Activated CD4-positive, alpha-beta memory T cell treated with anti-CD3 and anti-CD28 coated beads for 36 hours (primary cell): ENCODE measurements around the gene SH3PXD2B. TPM values are rescaled to one million over a fixed set of nuclear protein-coding genes. Genes with fewer than 3 reads are reported as not detected.
A peak's percentile ranks its signal among the peaks of the same experiment; 100 is the strongest.
"Not testable (repeated sequence)": the region's sequence is repeated elsewhere in the genome, so short reads cannot be mapped to it uniquely, and the experiment has no call there.

Experiments used
- CTCF ChIA-PET: fragments of 350-600 bp; sonication (Branson Sonifier 250); formaldehyde crosslinking; loops from one replicate; lab custom pipeline; 2021; ENCODE audit warnings: antibody characterized with exemption, inconsistent platforms; lab: Charles Lee
- POLR2A ChIA-PET: fragments of 350-600 bp; sonication (Branson Sonifier 250); formaldehyde crosslinking; loops from one replicate; lab custom pipeline; 2021; ENCODE audit warnings: antibody characterized with exemption; lab: Charles Lee
- DNase-seq: peaks from one replicate; pipeline ENCODE4 v3.0.0-alpha.2; 2020
- H3K27ac Mint-ChIP-seq: one replicate; pipeline ENCODE4 v1.8.0; 2021; ENCODE audit warnings: mixed read lengths
- H3K27me3 Mint-ChIP-seq: one replicate; pipeline ENCODE4 v1.8.0; 2021; ENCODE audit warnings: mixed read lengths
- H3K36me3 Mint-ChIP-seq: one replicate; pipeline ENCODE4 v1.8.0; 2021; ENCODE audit warnings: mixed read lengths
- H3K4me1 Mint-ChIP-seq: one replicate; pipeline ENCODE4 v1.8.0; 2021; ENCODE audit warnings: low read depth, mixed read lengths
- H3K4me3 Mint-ChIP-seq: one replicate; pipeline ENCODE4 v1.8.0; 2021; ENCODE audit warnings: mild to moderate bottlenecking, mixed read lengths
- H3K9me3 Mint-ChIP-seq: one replicate; pipeline ENCODE4 v1.8.0; 2021; ENCODE audit warnings: mixed read lengths
- intact Hi-C: fragments of 100-400 bp; cut with micrococcal nuclease; formaldehyde crosslinking; loops from one replicate; pipeline ENCODE4 v1.15.1; 2023
- total RNA-seq, 2 experiments: library from RNA; stranded (reverse); gene quantifications; one replicate each; pipeline ENCODE4 v1.2.3, GENCODE V29; 2021

SH3PXD2B gene
- total RNA-seq, 2 experiments from 2014 or later, result 0.99 to 1.1 TPM

- intact Hi-C loops, result loop anchor here (1.0 kb wide), 1 partner anchor 50 kb away; no protein-coding TSS in a partner anchor
- DNase-seq, result peak; percentile 81
- Mint-ChIP-seq H3K4me1 (peaks cover 11% of the 10 kb centered on the region), H3K9me3 (no peaks in the 10 kb centered on the region), H3K4me3 (no peak overlapping the region), H3K27ac (peak overlapping the region; percentile 78), H3K36me3 (no peaks in the 10 kb centered on the region), H3K27me3 (no peaks in the 10 kb centered on the region)
- ChIA-PET POLR2A (interaction anchor here (0.5 kb wide), 1 partner anchor 58 kb away, joined by 6 read pairs; no protein-coding TSS in a partner anchor), CTCF (interaction anchor here (1.8 kb wide), 1 partner anchor 8 kb away, joined by 13 read pairs; no protein-coding TSS in a partner anchor)
Measured at GRCh38 chr5:172361566-172362238, 92.6 kb downstream of the SH3PXD2B start.

DNA sequence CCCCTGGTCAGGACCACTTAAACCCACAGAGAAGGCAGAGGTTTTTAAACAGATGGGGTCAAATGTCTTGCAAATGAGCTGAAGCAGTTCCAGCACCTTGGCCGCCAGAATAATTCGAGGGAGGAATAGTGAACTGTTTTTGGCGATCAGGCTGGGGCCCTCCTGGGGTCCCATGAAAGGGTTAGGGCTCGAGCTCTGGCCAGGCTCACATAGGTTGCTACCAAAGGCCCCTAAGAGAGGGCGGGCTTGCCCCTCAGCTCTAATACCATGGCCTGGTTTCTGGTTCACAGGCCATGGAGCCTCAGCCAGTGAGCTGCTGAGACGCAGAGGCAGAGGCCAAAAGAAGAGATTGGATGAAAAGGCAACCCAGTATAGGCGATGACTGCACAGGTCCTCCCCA, 96.0 kb downstream of the SH3PXD2B start:
- POLR2A ChIA-PET, result no interaction called here
- Mint-ChIP-seq H3K4me3 (no peak overlapping the region), H3K4me1 (peaks cover 8% of the 10 kb centered on the region), H3K9me3 (no peaks in the 10 kb centered on the region), H3K27ac (no peak overlapping the region), H3K27me3 (no peaks in the 10 kb centered on the region), H3K36me3 (no peaks in the 10 kb centered on the region)
- intact Hi-C loops, result no loop called here
- CTCF ChIA-PET, result interaction anchor here (0.9 kb wide), 1 partner anchor 25 kb away, joined by 3 read pairs; no protein-coding TSS in a partner anchor
- no peak for DNase-seq

DNA sequence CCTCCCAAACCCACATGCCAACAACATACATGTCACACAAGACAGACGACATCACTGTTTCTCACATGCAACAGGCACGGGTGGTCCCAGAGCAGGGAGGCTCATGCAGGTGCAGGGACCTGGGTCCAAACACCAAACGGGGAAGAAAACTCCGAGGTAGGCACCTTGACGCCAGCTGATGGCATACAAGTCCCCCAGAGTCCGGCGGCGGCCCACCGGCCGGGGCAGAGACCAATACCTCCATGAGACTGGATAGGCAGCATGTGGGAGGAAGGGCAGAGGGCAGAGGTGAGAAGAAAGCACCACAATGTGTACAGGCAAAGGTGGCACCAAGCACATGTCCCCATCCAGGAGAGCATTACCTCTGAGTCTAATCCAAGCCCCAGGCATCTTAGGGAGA, 97.8 kb downstream of the SH3PXD2B start:
- no peak for DNase-seq
- no peak overlapping the region for H3K4me3 Mint-ChIP-seq
- ChIA-PET CTCF (no interaction called here), POLR2A (no interaction called here)
- no peak overlapping the region for H3K27ac Mint-ChIP-seq
- no peaks in the 10 kb centered on the region for H3K36me3 Mint-ChIP-seq
- intact Hi-C loops, result no loop called here
- no peaks in the 10 kb centered on the region for H3K9me3 Mint-ChIP-seq
- no peaks in the 10 kb centered on the region for H3K27me3 Mint-ChIP-seq
- peaks cover 3% of the 10 kb centered on the region for H3K4me1 Mint-ChIP-seq

- ChIA-PET CTCF (no interaction called here), POLR2A (no interaction called here)
- intact Hi-C loops, result no loop called here
Measured at GRCh38 chr5:172356047-172356446, 98.3 kb downstream of the SH3PXD2B start.

GRCh38 chr5:172353846-172354245, 100.5 kb downstream of the SH3PXD2B start:
- intact Hi-C loops, result no loop called here
- DNase-seq, result no peak
- Mint-ChIP-seq H3K4me1 (no peaks in the 10 kb centered on the region), H3K4me3 (no peak overlapping the region), H3K9me3 (no peaks in the 10 kb centered on the region), H3K27ac (no peak overlapping the region), H3K27me3 (no peaks in the 10 kb centered on the region), H3K36me3 (no peaks in the 10 kb centered on the region)
- ChIA-PET CTCF (no interaction called here), POLR2A (no interaction called here)

More at GRCh38 chr5:172356047-172356446, 98.3 kb downstream of the SH3PXD2B start:
- Mint-ChIP-seq H3K36me3 (no peaks in the 10 kb centered on the region), H3K4me3 (no peak overlapping the region), H3K27me3 (no peaks in the 10 kb centered on the region), H3K4me1 (no peaks in the 10 kb centered on the region), H3K27ac (no peak overlapping the region), H3K9me3 (no peaks in the 10 kb centered on the region)
- DNase-seq, result no peak

- ChIA-PET POLR2A (no interaction called here), CTCF (no interaction called here)
- H3K36me3 Mint-ChIP-seq, result no peaks in the 10 kb centered on the region
- H3K4me3 Mint-ChIP-seq, result no peak overlapping the region
- H3K27me3 Mint-ChIP-seq, result no peaks in the 10 kb centered on the region
- no peaks in the 10 kb centered on the region for H3K9me3 Mint-ChIP-seq
- DNase-seq, result no peak
- intact Hi-C loops, result no loop called here
- H3K27ac Mint-ChIP-seq, result no peak overlapping the region
- no peaks in the 10 kb centered on the region for H3K4me1 Mint-ChIP-seq
Measured at GRCh38 chr5:172353271-172353812, 101.0 kb downstream of the SH3PXD2B start.

- CTCF ChIA-PET, result not testable (repeated sequence)
Measured at GRCh38 chr5:172352526-172352925, 101.8 kb downstream of the SH3PXD2B start.

GRCh38 chr5:172351240-172351778, 103.0 kb downstream of the SH3PXD2B start:
- no peak overlapping the region for H3K4me3 Mint-ChIP-seq
- CTCF ChIA-PET, result interaction anchor here (1.5 kb wide), 1 partner anchor 58 kb away, joined by 3 read pairs; no protein-coding TSS in a partner anchor
- H3K9me3 Mint-ChIP-seq, result no peaks in the 10 kb centered on the region
- no peaks in the 10 kb centered on the region for H3K4me1 Mint-ChIP-seq
- no peaks in the 10 kb centered on the region for H3K27me3 Mint-ChIP-seq
- DNase-seq, result no peak
- intact Hi-C loops, result no loop called here
- POLR2A ChIA-PET, result no interaction called here
- no peak overlapping the region for H3K27ac Mint-ChIP-seq
- H3K36me3 Mint-ChIP-seq, result no peaks in the 10 kb centered on the region

More at GRCh38 chr5:172352526-172352925, 101.8 kb downstream of the SH3PXD2B start:
- H3K4me3 Mint-ChIP-seq, intact Hi-C loops, H3K27me3 Mint-ChIP-seq, H3K27ac Mint-ChIP-seq, H3K4me1 Mint-ChIP-seq, POLR2A ChIA-PET, H3K9me3 Mint-ChIP-seq, H3K36me3 Mint-ChIP-seq, DNase-seq: not testable (repeated sequence)

DNA sequence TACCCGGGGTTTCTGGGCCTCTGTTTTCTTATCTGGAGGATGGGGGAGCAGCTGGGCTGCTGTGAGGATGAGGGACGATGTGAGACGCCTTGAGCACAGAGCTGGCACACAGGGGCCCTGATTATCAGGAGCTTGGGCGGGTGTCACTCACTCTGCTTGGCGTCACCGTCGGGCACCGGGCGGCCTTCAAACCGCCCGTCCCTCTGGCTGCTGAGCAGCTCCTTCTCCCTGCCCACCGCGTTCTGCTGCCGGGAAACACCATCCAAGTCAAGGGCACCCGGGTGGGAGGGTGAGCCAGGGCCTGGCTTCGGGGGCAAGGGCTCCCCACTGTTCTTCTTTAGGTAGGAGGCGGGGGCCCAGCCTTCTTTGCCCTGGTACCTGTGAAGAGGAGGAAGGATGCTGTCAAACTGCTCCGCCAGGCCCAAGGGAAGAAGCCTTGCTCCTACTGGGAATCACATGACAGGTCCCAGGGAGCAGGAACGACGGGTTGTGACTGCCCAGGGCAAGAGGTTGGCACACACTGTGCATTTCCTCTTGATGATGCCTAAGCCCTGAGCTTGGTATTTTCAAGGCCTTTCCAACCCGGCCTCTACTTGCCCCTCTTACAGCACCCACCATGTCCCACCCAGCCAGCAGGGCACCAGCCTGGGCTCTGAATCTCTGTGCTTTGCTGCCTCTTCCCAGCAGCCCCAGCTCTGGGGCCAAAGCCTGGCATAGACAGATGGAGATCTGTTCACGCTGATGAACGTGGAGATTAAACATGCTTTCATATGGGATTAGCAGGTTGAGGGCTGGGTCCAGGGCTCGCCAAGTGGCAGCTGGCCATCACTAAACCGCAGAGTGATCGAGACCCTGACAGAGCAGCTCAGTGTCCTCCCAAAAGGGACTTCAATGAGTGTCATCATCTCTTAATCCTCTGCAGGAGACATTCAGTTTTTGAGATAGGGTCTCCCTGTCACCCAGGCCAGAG, 103.8 kb downstream of the SH3PXD2B start:
- Mint-ChIP-seq H3K36me3 (no peaks in the 10 kb centered on the region), H3K9me3 (no peaks in the 10 kb centered on the region), H3K27ac (no peak overlapping the region), H3K4me3 (no peak overlapping the region), H3K4me1 (no peaks in the 10 kb centered on the region), H3K27me3 (no peaks in the 10 kb centered on the region)
- POLR2A ChIA-PET, result no interaction called here
- no peak for DNase-seq
- CTCF ChIA-PET, result interaction anchor here (1.5 kb wide), 1 partner anchor 57 kb away, joined by 3 read pairs; no protein-coding TSS in a partner anchor
- intact Hi-C loops, result no loop called here

DNA sequence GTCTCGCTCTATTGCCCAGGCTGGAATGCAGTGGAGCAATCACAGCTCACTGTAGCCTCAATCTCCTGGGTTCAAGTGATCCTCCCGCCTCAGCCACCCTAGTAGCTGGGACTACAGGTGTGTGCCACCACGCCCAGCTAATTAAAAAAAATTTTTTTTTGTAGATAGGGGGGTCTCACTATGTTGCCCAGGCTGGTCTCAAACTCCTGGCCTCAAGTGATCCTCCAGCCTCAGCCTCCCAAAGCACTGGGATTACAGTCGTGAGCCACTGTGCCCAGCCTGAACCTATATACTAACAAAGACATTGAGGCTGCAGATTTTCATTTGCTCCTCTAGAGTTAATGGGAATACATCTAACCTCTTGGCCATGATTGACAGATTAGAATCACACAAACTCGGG, 105.6 kb downstream of the SH3PXD2B start:
- H3K4me3 Mint-ChIP-seq, H3K27ac Mint-ChIP-seq, CTCF ChIA-PET, H3K9me3 Mint-ChIP-seq, DNase-seq, H3K27me3 Mint-ChIP-seq, H3K36me3 Mint-ChIP-seq, intact Hi-C loops, POLR2A ChIA-PET, H3K4me1 Mint-ChIP-seq: not testable (repeated sequence)

DNA sequence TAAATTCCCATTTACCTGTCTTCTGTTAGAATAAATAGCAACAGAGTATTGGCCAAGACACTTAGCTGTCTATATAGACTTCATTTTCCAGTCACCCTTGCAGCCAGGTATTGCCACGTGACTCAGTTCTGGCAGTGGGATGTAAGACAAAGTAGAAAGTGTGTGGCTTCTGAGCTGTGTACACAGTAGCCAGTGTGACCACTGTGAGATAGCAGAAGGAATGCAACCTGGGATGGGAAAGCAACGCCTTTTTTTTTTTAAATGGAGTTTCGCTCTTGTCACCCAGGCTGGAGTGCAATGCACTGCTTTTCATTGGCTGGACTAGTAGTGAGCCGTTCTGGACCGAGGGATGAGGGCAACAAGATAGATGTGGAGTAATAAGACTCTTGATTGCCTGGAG, 106.2 kb downstream of the SH3PXD2B start:
- CTCF ChIA-PET, result no interaction called here
- Mint-ChIP-seq H3K36me3 (no peaks in the 10 kb centered on the region), H3K4me3 (no peak overlapping the region), H3K27ac (no peak overlapping the region), H3K9me3 (no peaks in the 10 kb centered on the region), H3K4me1 (no peaks in the 10 kb centered on the region), H3K27me3 (no peaks in the 10 kb centered on the region)
- POLR2A ChIA-PET, result no interaction called here
- intact Hi-C loops, result no loop called here
- DNase-seq, result no peak
